Suprapubic skin (tissue), 4 donors: Measurements from ENCODE around the gene GDAP1L1. TPM values are rescaled to one million over a fixed set of nuclear protein-coding genes. Genes with fewer than 3 reads are reported as not detected.
"Not testable (repeated sequence)": the region's sequence is repeated elsewhere in the genome, so short reads cannot be mapped to it uniquely, and the experiment has no call there.

Experiments used
- DNase-seq, 2 donors: peaks; one replicate each; pipeline ENCODE4 v3.0.0-alpha.2; 2019; ENCODE audit warnings: low spot score in 2 of 2
- H3K27ac ChIP-seq: fragments of 200-600 bp; sonication (generic); one replicate; pipeline ENCODE4 v1.5.1; 2019
- H3K27me3 ChIP-seq: fragments of 200-600 bp; sonication (generic); one replicate; pipeline ENCODE4 v1.5.1; 2019
- H3K36me3 ChIP-seq: fragments of 200-600 bp; sonication (generic); one replicate; pipeline ENCODE4 v1.5.1; 2019
- H3K4me1 ChIP-seq: fragments of 200-600 bp; sonication (generic); one replicate; pipeline ENCODE4 v1.5.1; 2019
- H3K4me3 ChIP-seq: fragments of 200-600 bp; sonication (generic); one replicate; pipeline ENCODE4 v1.5.1; 2019; ENCODE audit warnings: mild to moderate bottlenecking
- H3K9me3 ChIP-seq: fragments of 200-600 bp; sonication (generic); one replicate; pipeline ENCODE4 v1.5.1; 2019
- EP300 ChIP-seq: sonication (generic); formaldehyde crosslinking; IDR thresholded peaks from one replicate; pipeline ENCODE4 v1.6.1; 2017; ENCODE audit warnings: antibody characterized with exemption
- POLR2A ChIP-seq, 2 donors: fragments of 450-650 bp; IDR thresholded peaks; one replicate each; pipeline ENCODE4 v1.6.1; 2017; ENCODE audit warnings: antibody characterized with exemption in 2 of 2, mild to moderate bottlenecking in 2 of 2, moderate library complexity in 2 of 2
- POLR2AphosphoS5 ChIP-seq, 3 donors: sonication (generic); formaldehyde crosslinking; IDR thresholded peaks; one replicate each; pipeline ENCODE4 v1.6.1; 2017; ENCODE audit warnings: antibody characterized with exemption in 3 of 3
- WGBS: methylation state at CpG from one replicate; pipeline ENCODE4 v1.1.5; 2018; 5-methylcytosine and 5-hydroxymethylcytosine counted together
- total RNA-seq, 4 donors: library from RNA; depleted of rRNA; stranded (reverse); fragments of >200 nt; gene quantifications; one replicate each; pipeline ENCODE4 v1.1.0, GENCODE V29; 2016
- TF ChIP-seq, protein P1 (sequence below), 2 donors: fragments of 200-600 bp in 1 of 2; fragments of 450-650 bp in 1 of 2; sonication (generic) in 1 of 2; IDR thresholded peaks; one replicate each; pipeline ENCODE4 v1.5.1; 2016 to 2019; ENCODE audit warnings: antibody characterized with exemption in 2 of 2, mild to moderate bottlenecking in 1 of 2, moderate library complexity in 1 of 2

Gene GDAP1L1
- total RNA-seq, 4 donors from 2014 or later: not detected

DNA sequence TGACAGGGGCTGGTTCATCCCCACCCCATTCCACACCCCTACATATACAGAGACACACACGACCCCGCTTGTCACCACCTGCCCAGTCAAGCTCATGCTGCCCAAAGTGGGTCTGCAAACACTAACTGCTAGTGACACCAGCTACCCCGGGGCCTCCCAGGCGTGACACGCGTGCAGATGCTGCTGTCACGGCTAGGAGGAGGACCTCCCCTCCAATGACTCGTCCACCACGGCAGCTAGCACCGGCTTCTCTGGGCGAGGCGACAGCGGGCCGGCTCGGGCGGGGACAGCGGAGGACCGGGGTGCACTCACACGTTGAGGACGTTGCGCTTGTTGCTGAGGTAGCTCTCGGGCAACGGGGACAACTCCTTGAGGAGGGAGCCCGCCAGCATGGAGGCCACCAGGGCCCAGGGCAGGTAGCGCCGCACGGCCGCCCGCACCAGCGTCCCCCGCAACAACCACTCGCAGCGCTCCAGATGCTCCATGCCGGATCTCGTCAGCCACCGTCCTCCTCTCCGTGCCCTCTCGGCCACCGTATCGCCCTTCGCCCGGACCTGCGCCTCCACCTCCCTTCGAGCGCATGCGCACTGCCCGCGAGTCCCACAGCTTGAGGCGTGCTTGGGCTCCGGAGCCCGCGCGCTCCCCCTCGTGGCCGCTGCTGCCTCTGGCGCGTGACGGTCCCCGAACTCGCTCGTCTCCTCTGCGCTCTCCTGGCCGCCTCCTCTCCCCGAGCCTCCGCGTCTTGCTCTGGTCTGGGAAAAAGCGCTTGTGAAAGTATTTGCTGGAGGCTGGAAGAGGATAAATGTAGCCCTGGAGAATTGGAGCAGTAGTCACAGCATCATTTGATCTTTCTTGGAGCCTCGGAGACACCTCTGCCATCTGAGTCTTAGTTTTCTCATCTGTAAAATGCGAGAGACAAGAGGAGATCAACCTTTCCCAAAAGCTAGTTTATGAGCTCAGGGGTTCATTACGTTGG lies 63.8 kb downstream of the GDAP1L1 start, which contains the start of gene FITM2:
Gene FITM2, minus strand, starts transcription at position 539 of the 976 bp plus-strand sequence. Its CDS starts 54 bp downstream, at position 485.
- Histone ChIP-seq H3K36me3 (peaks cover 6% of the 10 kb centered on the region), H3K4me3 (peak within 1 kb of the TSS; percentile 87), H3K9me3 (no peaks in the 10 kb centered on the region), H3K27me3 (no peaks in the 10 kb centered on the region), H3K27ac (peak within 1 kb of the TSS; percentile 67), H3K4me1 (peaks cover 20% of the 10 kb centered on the region)
- peak in 2 of 3 donors; percentile 43 to 98 for TF ChIP-seq POLR2AphosphoS5 (IDR thresholded peaks at IDR 0.05)
- no peak for TF ChIP-seq EP300
- TF ChIP-seq, protein P1, sequence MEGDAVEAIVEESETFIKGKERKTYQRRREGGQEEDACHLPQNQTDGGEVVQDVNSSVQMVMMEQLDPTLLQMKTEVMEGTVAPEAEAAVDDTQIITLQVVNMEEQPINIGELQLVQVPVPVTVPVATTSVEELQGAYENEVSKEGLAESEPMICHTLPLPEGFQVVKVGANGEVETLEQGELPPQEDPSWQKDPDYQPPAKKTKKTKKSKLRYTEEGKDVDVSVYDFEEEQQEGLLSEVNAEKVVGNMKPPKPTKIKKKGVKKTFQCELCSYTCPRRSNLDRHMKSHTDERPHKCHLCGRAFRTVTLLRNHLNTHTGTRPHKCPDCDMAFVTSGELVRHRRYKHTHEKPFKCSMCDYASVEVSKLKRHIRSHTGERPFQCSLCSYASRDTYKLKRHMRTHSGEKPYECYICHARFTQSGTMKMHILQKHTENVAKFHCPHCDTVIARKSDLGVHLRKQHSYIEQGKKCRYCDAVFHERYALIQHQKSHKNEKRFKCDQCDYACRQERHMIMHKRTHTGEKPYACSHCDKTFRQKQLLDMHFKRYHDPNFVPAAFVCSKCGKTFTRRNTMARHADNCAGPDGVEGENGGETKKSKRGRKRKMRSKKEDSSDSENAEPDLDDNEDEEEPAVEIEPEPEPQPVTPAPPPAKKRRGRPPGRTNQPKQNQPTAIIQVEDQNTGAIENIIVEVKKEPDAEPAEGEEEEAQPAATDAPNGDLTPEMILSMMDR (IDR thresholded peaks at IDR 0.05): peak; percentile 89 to 97
- peak; percentile 99 for DNase-seq
- WGBS: 2% methylated on average over 58 of the region's 70 CpGs

DNA sequence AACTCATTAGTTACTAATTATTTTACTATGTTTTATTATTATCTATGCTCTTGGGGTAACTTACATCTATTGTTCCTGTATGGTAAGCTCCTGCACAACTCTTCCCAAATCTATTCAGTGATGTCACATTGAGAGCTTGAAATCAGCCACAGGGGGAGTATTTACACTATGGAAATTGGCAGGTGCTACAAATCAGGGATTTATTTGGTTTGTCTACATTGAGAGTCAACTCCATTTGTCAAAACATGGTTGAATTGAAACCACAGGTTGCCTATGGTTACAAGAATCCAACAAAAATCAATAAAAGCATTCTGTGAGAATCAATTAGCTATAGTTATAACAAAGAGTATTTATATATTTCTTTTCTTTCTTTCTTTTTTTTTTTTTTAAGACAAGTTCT lies 67.8 kb downstream of the GDAP1L1 start:
- Histone ChIP-seq H3K4me1 (peaks cover 13% of the 10 kb centered on the region), H3K36me3 (no peaks in the 10 kb centered on the region), H3K4me3 (no peak overlapping the region), H3K27ac (no peak overlapping the region), H3K9me3 (no peaks in the 10 kb centered on the region), H3K27me3 (no peaks in the 10 kb centered on the region)
- TF ChIP-seq, protein P1 (IDR thresholded peaks at IDR 0.05): no peak
- TF ChIP-seq EP300: no peak
- no peak for TF ChIP-seq POLR2A (IDR thresholded peaks at IDR 0.05)
- TF ChIP-seq POLR2AphosphoS5 (IDR thresholded peaks at IDR 0.05): no peak
- no peak for DNase-seq

DNA sequence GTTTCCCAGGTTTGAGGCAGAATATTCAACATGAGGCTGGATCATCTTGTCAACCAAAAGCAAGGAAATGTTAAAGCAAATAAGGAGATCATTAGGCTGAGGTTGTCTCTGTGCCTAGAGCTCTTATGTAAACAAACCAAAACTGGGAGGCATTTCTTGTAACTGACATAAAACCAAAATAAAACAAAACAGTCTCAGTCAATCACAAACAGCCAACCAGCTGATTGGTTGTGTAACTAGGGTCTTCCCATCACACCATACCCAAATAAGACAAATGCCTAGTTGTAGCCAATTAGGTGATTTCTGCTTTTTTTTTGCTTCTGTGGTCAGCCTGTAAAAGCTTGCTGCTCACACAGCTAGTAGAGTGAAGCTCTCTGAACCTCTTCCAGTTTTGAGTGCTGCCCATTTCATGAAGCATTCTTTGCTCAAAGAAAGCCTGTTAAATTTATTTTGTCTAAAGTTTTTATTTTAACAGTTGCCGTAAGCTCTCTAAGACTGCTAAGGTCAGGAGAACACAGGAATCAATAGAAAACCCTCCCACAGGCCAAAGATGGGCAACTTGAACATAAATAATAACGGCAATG lies 72.8 kb downstream of the GDAP1L1 start:
- Histone ChIP-seq H3K4me1 (no peaks in the 10 kb centered on the region), H3K27me3 (no peaks in the 10 kb centered on the region), H3K36me3 (no peaks in the 10 kb centered on the region), H3K9me3 (no peaks in the 10 kb centered on the region), H3K4me3 (no peak overlapping the region), H3K27ac (no peak overlapping the region)
- 92% methylated on average over 2 of the region's 2 CpGs for WGBS
- DNase-seq: no peak
- TF ChIP-seq POLR2AphosphoS5 (IDR thresholded peaks at IDR 0.05) (no peak), EP300 (no peak), POLR2A (IDR thresholded peaks at IDR 0.05) (no peak)
- TF ChIP-seq, protein P1 (IDR thresholded peaks at IDR 0.05): no peak

DNA sequence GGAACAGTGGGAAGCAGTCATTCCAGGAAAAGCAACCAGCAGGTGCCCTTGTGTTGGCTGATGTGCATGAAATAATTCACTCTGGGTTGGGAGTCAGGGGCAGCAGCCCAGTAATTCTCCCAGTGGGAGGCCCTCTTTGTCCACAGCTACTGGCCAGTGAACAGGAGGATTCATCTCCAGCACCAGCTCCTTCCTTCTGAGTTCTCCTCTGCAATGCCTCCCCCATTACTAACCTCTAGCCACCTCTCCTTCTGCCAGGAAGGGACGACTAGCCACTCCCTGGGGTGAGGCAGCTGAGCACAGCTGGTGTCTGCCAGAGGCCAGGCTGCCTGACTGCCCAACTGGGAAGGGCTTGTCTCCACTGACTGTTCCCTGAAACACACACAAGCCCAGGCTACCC lies 77.2 kb downstream of the GDAP1L1 start:
- DNase-seq: no peak
- no peak for TF ChIP-seq POLR2AphosphoS5 (IDR thresholded peaks at IDR 0.05)

DNA sequence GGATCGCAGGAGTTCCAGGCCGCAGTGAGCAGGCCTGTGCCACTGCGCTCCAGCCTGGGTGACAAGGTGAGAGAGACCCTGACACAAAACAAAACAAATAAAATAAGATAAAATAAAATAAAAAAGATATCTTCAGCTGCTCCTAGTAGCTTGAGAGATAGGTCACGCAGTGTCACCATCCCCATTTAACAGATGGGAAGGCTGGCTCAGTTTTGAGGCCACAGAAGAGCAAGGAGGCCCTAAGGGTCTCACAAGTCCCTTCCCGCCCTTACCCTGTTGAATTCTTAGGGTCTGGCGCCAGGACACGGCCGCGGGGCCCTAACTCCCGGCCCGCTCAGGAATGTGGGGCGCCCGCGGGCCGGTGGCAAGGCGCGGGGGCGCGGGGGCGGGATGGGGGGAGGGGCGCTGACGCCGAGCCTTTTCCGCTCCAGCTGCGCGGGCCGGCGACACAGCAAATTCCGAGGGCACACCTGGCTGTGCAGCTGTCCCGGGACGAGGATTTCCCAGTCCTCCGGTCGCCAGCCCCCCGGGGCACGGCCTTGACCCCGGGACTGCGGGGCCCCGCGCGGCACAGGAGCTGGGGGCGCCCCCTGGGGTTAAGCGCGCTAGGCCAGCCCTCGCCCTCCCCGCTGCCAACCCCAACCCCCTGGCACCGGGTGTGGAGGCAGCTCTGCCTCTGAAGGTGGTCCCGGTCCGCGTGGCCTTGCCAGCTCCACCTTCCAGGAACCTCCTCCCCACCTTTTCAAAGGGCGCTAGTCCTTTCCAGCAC lies 79.5 kb downstream of the GDAP1L1 start:
- H3K4me3 ChIP-seq: peak overlapping the region; percentile 33
- no peaks in the 10 kb centered on the region for H3K9me3 ChIP-seq
- WGBS: 29% methylated on average over 16 of the region's 50 CpGs
- no peak overlapping the region for H3K27ac ChIP-seq
- TF ChIP-seq, protein P1 (IDR thresholded peaks at IDR 0.05): no peak
- no peaks in the 10 kb centered on the region for H3K36me3 ChIP-seq
- no peak for DNase-seq
- peaks cover 22% of the 10 kb centered on the region for H3K27me3 ChIP-seq
- H3K4me1 ChIP-seq: peaks cover 6% of the 10 kb centered on the region

More for the DNA sequence above, 77.2 kb downstream of the GDAP1L1 start:
- Histone ChIP-seq H3K4me1 (peaks cover 6% of the 10 kb centered on the region), H3K27me3 (peaks cover 15% of the 10 kb centered on the region), H3K4me3 (no peak overlapping the region), H3K36me3 (no peaks in the 10 kb centered on the region), H3K9me3 (no peaks in the 10 kb centered on the region), H3K27ac (no peak overlapping the region)
- WGBS: 0% methylated on average over 1 of the region's 1 CpG

DNA sequence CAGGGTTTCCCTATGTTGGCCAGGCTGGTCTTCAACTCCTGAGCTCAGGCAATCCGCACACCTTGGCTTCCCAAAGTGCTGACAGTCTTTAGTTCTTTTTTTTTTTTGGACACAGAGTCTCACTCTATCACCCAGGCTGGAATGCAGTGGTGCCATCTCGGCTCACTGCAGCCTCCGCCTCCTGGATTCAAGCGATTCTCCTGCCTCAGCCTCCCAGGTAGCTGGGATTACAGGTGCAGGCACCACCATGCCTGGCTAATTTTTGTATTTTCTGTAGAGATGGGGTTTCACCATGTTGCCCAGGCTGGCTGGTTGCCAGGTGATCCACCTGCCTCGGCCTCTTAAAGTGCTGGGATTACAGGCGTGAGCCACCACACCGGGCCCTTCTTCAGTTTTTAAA lies 80.6 kb downstream of the GDAP1L1 start:
- not testable (repeated sequence) for H3K27ac ChIP-seq, H3K9me3 ChIP-seq, H3K4me3 ChIP-seq, H3K4me1 ChIP-seq, DNase-seq, H3K36me3 ChIP-seq
- 83% methylated on average over 7 of the region's 7 CpGs for WGBS
- H3K27me3 ChIP-seq: peaks cover 31% of the 10 kb centered on the region
